Fibroblast of the conjunctiva (primary cell): ENCODE results near the gene MAP7.
"Not testable (repeated sequence)": the region's sequence is repeated elsewhere in the genome, so short reads cannot be mapped to it uniquely, and the experiment has no call there.

Source experiments
- DNase-seq: peaks from one replicate; pipeline ENCODE4 v3.0.0-alpha.2; 2010; ENCODE audit warnings: low read depth

Gene MAP7

DNA sequence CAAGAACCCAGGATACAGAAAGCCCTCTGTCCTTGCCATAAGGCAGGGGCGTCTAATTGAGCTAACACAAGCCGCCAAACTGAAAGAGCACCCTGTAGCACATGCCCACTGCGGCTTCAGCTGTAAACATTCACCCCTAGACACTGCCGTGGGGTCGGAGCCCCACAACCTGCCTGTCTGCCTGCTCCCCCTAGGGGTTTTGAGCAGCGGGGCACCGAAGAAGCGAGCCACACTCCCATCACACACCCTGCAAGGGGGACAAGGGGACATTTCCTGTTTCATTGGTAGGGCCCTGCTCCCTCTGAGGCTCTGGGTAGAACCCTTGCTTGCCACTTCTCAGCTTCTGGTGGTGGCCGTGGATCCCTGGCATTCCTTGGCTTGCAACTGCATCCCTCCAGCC is 215.4 kb downstream of the MAP7 start:
- no peak for DNase-seq

DNA sequence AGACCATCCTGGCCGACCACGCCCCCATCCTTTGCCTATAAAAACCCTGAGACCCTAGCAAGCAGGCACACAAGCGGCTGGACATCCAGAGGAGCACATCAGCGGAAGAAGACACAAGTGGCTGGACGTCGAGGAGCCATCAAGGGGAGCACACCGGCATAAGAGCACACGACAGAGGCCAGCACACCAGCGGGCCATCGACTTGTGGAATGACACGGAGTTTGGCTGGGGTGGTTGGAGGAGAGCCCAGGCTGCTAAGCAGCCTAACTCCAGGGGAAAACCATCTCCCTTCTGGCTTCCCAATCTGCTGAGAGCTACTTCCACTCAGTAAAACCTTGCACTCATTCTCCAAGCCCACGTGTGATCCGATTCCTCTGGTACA is 215.8 kb downstream of the MAP7 start:
- DNase-seq, result no peak

DNA sequence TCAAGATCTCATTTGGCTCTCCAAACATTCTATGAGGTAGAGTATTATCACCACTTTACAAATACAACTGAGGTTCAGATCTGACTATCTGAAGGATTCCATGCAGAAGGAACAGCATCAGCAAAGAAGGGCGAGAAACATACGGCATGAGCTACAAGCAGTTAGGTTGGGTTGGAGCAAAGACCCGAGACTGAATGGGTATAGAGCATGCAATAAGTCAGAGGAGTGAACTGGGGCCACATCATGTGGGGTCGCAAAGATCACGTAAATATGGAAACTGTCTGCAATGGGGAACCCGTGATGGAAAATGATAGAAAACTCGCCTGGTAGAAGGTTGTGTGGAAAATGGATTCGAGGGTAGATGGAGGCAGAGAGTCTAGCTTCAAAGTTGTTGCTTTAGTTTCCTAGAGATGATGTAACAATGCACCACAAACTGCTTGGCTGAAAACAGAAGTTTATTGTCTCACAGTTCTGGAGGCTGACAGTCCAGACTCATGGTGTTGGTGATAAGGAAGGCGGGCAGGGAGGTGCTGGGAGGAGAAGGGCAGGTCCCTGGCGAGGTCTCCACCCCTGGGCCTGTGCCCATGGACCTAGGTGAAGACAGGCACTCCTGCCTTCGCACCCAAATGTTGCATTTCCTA is 216.3 kb downstream of the MAP7 start:
- DNase-seq, result no peak

DNA sequence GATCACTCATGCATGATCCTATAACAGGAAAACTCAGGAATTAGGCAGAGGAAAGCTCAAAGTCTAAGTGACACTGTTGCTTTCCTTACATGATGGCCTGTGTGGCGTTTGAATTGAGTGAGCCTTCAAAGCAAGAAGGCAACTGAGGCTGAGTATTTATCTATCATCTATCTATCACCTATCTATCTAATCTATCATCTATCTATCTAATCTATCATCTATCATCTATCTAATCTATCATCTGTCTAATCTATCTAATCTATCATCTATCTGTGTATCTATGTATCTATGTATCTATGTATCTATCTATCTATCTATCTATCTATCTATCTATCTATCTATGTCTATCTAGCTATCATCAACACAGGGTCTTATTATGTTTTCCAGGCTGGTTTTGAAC is 218.8 kb downstream of the MAP7 start:
- no peak for DNase-seq

DNA sequence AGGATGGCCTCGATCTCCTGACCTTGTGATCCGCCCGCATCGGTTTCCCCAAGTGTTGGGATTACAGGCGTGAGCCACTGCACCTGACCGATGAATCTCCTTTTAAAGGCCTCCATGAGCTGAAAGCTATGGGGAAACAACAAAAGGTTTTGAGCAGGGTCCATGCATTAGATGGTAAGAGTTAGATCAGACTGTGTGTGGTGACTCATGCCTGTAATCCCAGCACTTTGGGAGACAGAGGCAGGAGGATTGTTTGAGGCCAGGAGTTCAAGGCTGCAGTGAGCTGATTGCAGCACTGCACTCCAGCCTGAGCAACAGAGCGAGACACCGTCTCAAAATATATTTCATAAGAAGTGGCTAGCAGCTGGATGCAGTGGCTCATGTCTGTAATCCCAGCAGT is 219.6 kb downstream of the MAP7 start:
- DNase-seq, result no peak

DNA sequence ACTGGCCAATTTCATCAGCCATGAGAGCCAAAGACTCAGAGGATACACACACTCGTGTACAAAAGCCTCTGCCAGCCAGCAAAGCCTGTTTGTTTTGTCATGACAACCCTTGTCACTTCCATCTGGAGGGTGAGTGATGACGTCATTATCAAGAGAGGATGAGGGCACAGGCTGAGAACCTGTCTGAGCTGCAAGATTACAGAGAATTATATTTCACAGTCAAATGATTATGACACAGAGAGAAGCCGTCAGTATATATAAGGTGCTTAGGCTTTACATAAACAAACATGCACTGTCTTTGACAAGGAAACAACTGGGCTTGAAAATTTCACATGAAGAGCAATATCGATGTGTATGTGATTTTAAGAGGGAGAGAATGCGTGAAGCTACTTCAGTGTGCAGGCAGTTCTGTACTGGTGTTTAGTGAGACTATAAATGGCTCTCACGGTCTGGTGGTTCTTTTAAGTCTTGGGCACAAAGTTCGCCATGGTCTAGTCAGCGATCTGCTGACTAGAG is 224.1 kb downstream of the MAP7 start:
- DNase-seq, result no peak

DNA sequence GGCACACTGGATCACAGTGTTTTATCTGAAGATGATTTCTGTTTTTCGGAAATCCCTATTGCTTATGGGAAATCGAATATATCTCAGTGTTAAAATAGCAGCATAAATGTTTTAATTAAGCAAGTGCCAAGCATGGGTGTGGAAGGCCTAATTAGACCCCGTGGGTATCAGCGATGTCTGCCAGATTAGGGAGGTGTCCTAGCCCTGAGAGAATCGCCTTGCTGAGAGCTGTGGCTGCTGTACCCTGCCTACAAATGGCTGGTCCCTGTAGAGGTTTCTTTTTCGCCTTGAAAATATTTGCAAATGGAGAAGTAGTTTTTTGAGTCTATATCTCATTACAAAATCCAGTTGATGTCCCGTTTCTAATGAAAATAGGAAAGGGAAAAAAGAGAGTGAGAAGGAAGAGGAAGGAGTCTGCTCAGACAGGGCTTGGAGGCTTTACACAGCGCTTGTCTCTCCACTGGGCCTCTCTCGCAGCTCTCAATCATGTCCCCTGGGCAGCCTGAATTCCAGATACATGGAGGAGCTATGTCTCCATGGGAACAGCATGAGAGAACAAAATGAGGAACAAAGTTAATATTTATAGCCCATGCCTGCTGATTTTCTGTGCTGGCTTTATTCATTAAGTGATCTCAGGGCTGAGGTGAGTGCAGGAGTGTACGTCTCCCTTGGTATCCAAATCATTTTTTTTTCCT is 225.4 kb downstream of the MAP7 start:
- no peak for DNase-seq

DNA sequence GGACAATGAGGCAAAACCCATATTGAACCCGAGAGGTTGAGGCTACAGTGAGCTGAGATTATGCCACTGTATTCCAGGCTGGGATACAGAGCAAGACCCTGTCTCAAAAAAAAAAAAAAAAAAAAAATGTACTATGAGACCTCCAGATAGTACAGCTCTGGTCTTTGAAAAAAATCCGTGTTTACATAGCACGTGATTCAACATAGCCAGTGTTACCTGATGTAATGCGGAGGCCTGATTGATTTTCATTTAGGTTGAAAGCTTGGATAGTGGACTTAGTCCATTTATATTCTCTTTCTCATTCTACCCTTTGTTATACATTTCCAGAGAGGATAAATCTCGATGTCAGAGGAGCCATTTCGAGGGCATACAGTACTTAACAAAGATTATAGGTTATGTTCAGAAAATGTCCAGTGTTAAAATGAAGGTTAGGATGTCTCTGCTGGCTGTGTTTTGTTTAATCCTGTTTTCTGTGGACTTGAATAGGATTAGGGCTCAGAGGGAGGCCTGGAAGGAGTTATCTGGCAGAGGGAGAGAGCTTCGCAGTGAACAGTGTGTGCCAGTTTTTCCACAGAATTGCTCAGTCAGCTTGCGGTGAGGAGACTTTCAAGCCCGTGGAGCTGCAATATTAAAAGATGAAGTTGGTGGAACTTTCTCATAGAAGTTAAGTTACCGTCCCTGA is 226.7 kb downstream of the MAP7 start:
- no peak for DNase-seq

DNA sequence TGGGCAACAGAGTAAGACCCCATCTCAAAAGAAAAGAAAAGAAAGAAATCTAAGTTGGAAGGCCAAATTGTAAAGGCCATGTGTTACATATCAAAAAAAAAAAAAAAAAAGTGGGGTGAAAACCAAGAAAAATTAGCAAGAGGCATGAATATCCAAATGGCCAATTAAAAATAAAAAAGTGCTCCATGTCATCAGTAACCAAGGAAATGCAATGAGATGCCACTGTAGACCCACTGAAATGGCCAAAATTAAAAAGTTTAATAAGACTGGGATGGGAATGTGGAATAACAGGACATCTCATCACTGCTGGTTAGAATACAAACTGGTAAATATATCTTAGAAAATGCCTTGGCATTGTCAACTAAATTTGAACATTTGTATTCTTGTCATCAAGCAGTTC is 230.5 kb downstream of the MAP7 start:
- DNase-seq, result no peak

DNA sequence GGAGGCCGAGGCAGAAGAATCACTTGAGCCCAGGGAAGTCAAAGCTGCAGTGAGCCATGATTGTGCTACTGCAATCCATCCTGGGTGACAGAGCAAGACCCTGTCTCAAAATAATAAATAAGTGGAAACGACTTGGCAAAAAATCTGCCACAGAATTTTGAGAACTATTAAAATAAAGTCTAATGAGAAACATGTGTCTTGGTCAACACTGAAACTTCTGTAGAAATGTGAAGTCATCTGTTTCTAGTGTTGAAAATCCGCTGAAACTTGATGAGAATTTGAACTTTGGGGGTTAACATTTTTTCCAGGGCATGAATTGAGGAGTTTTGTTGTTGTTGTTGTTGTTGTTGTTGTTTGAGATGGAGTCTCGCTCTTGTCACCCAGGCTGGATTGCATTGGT is 231.5 kb downstream of the MAP7 start:
- DNase-seq, result no peak

DNA sequence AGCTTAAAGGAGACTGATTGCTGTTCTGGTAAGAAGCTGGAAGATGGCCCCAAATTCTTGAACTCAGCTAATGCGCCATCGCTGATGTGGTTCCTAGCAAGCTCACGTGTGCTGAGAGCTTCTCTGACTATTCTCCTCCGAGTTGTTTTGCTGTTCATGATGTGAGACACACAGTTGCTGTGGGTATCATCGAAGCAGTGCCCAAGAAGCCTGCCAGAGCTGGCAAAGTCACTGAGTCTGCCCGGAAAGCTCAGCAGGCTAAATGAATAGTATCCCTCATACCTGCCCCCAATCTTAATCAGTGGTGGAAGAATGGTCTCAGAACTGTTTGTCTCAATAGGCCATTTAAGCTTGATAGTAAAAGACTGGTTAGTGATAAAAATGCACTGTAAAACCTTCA is 232.3 kb downstream of the MAP7 start:
- no peak for DNase-seq

DNA sequence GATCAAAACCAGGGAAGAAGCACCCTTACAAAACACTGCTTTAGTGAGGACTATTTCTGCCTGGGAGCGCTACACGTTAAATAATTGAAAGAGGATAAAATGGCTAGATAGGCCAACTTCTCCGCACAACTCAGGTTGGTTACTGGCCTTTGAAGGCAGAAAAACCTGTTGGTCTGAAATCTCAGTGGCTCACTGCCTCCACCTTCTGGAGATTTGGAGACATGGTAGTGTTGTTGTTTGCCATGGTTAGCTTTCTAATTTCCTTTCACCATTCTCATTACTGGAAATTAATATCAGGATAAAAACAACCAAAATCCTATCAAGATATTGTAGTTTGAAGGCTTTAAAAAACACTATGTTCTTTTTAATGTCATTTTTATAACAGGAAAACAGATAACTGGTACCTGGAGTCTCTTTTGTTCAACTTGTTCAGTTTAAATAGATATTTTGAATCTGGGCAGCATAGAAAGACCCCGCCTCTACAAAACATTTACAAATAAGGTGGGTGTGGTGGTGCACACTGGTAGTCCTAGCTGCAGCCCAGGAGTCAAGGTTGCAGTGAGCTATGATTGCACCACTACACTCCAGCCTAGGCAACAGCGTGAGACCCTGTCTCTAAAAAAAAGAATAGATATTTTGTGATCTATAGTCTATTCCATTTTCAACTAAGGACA is 233.1 kb downstream of the MAP7 start:
- DNase-seq, result peak; percentile 55

DNA sequence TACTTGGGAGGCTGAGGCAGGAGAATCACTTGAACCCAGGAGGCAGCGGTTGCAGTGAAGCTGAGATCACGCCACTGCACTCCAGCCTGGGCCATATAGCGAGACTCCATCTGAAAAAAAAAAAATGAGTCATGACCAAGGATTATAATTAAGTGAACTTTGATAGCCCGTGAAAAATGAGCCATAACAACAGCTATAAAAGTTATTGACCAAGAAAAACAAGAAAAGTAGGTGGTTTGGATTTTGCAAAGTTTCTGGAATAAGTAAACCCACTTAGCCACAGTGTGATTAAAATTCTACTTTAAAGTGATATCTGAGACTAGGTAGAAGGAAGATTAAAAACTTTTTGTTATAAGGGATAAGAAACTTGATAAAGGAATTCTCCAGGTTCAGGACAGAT is 234.6 kb downstream of the MAP7 start:
- no peak for DNase-seq

DNA sequence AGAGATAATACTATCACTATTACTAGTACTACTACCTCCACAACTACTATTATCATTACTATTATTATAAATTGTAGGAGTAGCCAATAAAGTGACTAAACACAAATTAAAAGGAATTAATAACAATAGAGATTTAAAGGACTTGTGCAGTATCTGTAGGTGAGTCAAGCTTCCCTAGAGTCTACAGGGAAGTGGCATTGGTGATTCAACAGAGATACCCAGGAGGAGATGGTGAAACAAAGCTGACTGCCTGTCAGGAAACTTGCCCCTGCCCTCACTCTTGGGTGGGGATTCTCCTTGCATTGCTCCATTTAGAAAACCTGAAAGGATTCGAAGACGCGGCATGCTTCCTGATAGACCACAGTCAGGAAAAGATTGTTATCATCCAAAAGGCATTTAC is 237.2 kb downstream of the MAP7 start:
- no peak for DNase-seq

DNA sequence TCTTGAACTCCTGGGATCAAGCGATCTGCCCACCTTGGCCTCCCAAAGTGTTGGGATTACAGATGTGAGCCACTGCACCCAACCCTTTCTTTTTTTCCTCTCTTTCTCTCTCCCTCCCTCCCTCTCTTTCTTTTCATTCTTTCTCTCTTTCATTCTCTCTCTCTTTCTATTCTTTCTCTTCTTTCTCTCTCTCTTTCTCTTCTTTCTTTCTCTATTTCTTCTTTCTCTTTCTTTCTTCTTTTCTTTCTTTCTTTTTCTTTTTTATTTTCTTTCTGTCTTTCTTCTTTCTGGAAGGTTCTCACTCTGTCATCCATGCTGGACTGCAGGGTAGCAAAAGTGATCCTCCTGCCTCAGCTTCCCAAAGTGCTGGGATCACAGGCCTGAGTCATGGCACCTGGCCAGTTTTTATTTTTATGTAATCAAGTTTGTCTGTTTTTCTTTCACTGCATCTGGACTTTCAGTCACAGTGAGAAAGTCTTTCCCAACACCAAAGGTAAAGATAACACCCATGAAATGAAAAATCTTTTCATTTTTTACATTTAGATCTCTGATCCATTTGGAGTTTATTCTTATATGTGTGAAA is 240.4 kb downstream of the MAP7 start:
- no peak for DNase-seq

DNA sequence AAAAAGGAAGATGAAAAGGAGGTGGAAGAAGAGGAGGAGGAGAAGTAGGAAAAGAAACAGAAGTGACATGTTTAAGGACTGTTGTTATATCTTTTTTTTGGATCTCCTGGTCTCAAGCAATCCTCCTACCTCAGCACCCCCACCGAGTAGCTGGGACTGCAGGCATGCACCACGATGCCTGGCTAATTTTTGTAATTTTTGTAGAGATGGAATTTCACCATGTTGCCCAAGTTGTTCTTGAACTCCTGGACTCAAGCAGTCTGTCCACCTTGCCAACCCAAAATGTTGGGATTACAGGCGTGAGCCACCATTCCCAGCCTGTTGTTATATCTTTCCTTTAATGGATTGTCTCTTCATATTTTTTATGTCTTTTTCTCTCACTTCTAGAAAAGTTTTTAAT is 241.1 kb downstream of the MAP7 start:
- no peak for DNase-seq

DNA sequence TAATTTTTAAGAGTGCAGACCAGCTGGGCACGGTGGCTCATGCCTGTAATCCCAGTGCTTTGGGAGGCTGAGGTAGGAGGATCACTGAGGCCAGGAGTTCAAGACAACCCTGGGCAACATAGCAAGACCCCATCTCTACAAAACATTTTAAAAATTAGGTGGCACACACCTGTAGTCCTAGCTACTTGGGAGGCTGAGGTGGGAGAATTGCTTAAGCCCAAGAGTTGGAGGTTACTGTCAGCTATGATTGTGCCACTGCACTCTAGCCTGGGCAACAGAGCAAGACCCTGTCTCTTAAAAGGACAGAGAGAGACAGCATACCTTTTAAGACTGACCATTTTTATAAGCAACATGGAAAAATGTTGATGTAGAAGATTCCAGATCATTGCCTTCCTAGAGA is 241.8 kb downstream of the MAP7 start:
- not testable (repeated sequence) for DNase-seq

DNA sequence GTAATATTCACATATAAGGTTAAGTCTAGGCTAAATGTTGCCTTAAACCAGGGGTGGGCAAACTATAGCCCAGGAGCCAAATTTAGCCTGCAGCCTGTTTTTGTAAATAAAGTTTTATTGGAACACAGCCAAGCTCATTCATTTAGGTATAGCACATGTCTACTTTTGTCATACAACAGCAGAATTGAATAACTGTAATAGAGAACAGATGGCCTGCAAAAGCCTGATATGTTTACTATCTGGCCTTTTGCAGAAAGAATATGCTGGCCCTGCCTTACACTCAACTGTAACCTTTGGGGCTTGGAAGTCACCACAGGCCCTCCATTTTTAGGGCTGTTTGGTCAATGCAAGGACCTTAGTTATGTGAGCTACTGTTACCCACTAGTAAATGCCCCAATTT is 242.9 kb downstream of the MAP7 start:
- no peak for DNase-seq

DNA sequence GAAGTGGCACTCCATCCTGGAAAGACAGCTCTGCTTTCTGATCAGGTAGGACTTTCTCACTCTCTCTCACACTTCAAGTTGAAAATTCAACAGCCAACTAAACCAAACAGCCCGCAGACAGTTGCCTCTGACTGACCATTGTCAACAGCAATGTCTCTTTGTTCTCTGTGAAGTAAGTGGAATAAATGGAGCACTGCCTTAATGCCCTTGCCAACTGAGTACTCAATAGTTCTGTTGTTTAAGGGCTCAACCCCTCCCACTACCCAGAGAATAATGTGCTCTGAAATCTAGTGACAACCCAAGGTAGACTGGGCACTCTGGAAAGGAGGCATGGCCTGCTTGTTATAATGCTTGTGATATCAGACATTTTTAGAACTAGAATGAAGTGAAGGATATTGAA is 243.8 kb downstream of the MAP7 start:
- no peak for DNase-seq

DNA sequence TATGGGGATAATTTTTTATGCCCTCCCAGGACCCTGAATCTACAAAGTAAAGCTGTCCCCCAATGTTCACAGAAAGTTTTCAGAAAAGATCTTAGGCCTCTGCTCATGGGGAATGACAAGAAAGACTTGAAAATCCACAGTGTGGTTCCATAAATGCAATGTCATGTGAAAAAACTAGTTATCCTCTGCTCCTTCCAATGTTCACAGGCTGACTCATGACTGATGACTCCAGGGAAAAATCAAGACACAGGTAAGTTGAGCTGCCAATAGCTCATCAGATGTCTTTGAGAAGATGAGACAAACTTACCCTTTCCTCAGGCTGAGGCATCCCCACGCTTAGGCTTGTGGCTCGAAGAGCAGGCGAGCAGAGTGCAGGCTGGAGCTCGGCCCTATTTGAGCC is 245.8 kb downstream of the MAP7 start:
- no peak for DNase-seq

DNA sequence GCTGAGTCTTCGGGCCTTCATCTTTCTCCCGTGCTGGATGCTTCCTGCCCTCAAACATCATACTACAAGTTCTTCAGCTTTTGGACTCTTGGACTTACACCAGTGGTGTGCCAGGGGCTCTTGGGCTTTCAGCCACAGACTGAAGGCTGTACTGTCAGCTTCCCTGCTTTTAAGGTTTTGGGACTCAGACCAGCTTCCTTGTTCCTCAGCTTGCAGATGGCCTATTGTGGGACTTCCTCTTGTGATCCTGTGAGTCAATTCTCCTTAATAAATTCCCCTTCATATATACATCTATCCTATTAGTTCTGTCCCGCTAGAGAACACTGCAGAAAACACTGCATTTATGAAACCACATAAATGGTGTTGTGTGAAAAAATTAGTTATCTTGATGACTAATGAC is 246.7 kb downstream of the MAP7 start:
- no peak for DNase-seq

DNA sequence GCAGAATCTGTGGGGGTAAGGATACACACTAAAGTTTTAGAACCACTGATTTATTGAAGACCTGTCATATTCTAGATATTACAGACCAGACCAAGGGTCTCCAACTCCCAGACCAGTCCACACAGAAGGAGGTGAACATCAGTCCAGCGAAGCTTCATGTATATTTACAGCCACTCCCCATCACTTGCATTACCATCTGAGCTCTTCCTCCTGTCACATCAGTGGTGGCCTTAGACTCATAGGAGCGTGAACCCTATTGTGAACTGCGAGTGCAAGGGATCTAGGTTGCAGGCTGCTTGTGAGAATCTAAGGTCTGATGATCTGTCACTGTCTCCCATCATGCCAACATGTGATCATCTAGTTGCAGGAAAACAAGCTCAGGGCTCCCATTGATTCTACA is 255.6 kb downstream of the MAP7 start:
- DNase-seq, result no peak
